Retina (tissue), 1 donor: ENCODE results near the gene PCDH9.

Experiments used
- DNase-seq: peaks from one replicate; pipeline ENCODE4 v3.0.0-alpha.2; 2016

Gene PCDH9

GRCh38 chr13:67077132-67077531 lies 153.0 kb downstream of the PCDH9 start:
- DNase-seq, result no peak

DNA sequence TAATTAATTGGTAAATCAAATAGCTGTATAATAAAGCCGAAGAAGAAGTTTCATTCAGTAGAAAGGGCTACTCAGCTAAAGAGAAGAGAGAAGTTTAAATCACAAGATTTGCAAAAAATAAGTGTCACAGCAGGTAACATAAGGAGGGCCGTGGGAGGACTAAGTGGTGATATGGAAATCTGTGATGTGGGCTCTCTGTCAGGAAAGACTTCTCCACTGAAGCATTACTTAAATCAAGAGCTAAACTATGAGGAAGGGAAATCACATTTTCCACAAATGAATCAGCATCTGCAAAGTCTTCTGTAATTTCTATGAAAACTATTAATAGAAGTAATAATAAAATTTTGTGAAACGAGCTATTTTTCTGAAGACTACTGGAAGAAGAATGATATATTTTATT lies 153.8 kb downstream of the PCDH9 start:
- DNase-seq, result no peak

DNA sequence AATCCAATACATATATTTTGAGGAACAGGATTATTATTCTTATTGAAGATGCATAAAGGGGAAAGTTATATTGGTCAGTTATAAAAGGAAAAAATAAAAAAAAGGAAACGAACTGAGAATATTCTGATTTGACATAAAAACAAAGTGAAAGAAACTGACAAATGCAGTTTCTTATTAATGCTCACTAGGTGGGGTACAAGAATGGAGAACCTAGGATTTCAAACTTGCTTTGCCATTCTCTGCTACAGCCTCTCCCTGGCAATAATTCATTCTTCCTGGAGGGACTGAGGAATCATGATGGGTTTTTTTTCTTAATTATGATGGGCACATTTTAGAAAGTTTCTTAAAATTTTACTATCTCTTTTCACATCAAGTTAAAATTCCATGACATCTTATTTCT lies 154.9 kb downstream of the PCDH9 start:
- DNase-seq, result no peak

- no peak for DNase-seq
These were observed 158.1 kb downstream of the PCDH9 start for GRCh38 chr13:67071918-67072598.

- DNase-seq, result no peak
These were observed 159.8 kb downstream of the PCDH9 start for GRCh38 chr13:67070306-67070705.

DNA sequence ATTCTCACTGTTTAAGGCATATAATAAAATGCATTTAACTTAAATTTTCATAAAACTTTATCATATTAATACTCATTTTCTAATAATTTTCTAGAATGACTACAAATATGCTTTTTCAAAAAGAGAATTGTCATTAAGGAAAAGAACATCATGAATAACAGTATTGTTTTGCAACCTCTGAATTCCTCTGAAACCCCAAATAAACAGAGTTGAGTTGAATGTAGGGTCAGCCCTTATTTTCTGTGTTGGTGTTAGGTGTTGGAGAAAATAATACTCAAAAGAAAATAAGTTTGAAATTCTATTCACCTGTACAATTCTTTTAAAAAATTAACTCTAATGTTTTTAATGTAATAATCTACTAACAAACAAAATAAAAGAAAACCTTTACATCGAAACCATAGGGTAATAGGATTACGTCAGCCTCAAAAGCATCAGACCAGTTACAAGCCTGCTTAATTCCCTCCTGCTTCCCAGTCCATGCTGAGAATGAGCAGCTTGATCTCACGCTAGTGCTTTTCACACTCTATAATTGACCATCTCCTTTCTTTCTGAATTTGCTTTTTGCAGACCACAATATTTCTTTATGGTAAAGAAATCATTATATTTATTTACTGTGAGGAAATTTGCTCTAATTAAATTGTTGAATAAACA lies 160.9 kb downstream of the PCDH9 start:
- DNase-seq, result no peak

DNA sequence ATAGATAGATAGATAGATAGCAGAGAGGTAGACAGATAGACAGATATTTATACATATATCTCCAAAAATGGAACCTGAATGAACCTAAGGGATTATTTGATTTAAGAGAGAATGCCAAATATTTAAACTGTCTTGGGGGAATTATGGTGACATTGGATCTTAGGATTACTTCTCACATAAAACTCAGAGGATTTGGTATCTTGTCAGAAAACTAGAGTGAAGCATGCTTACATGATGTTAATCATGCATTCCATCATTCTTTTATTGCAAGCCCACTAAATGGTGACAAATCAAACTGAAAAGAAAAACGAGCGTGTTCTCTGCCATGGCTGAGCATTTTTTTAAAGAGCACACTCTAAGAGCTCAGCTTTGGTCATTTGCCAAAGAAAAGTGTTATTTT lies 165.2 kb downstream of the PCDH9 start:
- DNase-seq, result no peak

- DNase-seq, result no peak
These were observed 167.1 kb downstream of the PCDH9 start for GRCh38 chr13:67063036-67063435.

GRCh38 chr13:67062160-67062559 lies 168.0 kb downstream of the PCDH9 start:
- no peak for DNase-seq

DNA sequence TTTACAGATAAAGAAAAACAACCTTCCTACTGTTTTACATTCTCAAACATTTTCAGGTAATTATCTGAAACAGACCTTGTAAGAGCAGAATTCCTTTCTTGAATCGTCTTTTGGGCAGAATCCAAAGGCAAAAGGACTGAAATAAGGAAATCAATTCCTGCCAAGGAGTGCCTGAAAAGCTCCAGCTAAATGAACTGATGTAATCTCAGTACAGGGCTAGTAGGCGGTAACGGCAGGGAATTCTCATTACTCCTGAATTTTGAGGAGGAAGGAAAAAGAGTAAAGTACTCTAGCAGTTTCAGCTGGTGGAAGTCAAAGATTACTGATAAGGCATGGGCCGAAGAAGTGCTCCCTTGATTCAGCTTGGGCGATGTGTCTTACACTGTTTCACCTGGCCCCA lies 168.4 kb downstream of the PCDH9 start:
- no peak for DNase-seq

- no peak for DNase-seq
These were observed 177.3 kb downstream of the PCDH9 start for GRCh38 chr13:67052550-67053490.

DNA sequence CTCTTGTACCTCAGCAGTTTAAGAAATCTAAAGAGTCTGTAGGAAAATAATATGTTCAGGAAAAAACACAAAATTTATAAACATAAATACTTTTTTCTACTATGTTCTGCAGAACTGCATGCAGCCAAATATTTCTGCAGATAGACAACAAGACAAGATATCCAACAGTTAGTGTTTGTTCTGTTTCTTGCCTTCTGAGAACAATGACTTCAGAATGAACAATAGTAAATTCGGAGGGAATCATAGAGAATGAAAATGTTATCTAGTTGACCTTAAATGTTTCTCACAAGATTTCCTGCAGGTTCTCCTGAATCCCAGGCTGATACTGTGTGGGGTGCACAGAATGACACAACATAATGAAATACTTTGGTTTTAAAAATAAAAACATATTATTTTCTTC lies 180.4 kb downstream of the PCDH9 start:
- no peak for DNase-seq

GRCh38 chr13:67048821-67049150 lies 181.3 kb downstream of the PCDH9 start:
- DNase-seq, result no peak

DNA sequence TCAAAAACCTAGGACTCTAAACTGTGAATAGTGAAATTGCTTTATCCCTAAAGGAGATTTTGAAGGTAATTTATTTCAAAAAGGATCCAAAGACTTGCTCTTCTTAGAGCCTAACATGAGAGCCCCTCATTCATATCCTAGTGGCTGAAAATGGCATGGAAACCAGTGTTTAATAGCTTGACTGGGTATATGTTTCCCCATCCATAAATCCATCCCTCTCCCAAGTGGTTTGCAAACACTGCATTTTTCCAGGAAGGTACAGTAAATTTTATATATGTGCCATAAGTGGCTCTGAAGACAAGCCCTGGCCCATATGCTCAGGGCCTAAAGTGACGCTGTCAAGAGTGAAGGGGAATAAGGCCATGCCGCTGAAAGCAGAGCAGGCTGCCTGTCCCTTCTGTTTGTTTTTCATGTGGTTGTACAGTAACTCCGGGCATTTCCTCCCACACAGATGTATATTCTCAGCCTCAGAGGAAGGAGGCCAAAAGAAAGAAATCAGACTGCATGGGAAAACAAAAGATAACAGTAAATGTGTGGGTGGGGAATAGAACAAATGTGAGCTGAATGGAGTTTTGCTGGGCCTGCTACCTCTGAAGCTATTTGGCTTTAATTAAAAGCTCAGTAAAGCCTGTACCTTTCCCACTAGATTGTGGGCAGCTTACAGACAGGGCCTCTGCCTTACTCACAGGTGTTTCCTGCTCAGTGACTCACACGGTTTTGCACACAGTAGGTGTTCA lies 181.9 kb downstream of the PCDH9 start:
- DNase-seq, result no peak

DNA sequence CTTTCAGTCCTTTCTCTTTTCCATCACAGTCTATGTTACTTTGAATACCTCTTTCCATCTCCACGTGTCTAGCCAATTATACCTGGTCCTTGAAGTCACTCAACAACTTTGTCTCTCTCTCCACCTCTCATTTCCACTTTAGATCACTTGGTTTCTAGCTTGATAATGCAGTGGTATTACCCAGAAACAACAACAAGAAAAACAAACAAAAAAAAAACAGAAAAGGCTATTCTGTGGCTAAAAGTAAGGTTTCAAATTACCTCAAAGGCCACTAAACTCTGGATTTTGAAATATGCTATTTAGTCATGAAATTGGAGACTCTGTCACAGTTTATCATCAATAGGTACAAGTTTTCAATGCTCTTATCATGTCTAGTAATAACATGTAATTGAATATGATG lies 184.8 kb downstream of the PCDH9 start:
- DNase-seq, result no peak

DNA sequence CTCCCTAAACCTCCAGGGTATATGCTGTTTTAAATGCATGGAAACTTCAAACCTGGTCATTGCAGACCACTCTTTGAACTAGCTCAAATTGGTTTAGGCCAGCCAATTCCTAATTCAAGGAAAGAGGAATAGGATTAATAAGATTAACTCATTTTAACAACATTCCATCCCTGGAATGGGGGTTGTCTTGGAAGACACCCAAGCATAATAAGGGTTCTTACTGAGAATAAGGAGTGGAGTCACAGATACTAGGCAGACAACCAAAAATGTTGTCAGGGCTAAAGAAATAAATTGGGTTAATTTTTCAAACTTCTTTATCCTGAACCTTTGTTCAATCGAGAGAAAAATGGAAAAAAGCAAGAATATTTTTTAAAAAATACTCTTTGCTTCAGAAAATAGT lies 186.2 kb downstream of the PCDH9 start:
- DNase-seq, result no peak

GRCh38 chr13:67042556-67042955 lies 187.6 kb downstream of the PCDH9 start:
- DNase-seq, result no peak

GRCh38 chr13:67036699-67037457 lies 193.3 kb downstream of the PCDH9 start:
- no peak for DNase-seq

DNA sequence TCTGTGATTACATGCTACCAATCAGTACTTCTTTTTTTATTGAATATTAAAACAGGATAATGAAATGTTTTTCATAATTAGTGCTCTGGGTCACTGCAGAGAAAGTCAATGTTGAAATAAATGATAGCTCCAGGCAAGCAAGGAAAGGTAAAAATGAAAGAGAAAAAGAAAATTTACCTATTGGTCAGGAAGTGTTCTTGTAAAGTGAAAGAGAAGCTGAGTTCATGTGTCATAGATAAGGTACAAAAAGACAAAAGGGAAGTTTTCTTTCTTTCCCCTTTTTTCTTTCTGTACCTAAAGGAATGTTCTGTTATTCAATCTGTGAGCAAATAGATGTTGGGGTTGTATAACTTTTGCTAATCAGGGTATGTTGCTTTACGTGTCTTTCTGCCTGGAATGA lies 197.0 kb downstream of the PCDH9 start:
- no peak for DNase-seq

DNA sequence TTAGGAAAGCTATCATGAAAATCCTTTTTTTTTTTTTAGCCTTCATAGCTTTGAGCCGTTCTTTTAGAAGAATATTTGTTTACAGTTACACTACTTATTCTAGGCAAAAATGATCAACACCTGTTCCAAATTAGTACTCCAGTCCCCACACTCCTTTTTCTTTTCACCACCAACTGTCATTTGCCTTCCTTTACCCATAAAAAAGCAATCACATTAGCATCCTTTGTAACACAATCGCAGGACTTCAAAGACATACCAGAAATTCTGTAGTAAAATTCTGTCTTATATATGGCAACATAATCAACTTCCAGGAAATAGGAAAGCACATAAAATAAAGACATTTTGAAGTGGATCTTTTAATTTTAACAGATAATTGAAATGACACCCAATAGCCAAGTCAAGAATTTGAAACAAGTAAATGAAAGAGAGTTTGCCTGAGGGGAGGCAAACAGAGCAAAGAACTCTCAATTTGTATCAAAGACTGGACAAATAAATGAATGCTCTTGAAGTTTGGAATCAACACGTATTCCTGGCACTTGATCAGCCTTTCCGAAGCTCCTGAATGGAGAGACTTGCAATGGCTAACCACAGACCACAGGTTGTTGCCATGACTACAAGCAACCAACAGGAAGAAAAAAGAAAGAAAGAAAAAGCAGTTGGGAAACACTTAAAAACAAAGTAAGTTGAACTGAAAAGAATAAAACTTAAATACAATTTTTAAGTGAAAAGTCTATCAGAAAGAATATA lies 206.8 kb downstream of the PCDH9 start:
- DNase-seq, result no peak

DNA sequence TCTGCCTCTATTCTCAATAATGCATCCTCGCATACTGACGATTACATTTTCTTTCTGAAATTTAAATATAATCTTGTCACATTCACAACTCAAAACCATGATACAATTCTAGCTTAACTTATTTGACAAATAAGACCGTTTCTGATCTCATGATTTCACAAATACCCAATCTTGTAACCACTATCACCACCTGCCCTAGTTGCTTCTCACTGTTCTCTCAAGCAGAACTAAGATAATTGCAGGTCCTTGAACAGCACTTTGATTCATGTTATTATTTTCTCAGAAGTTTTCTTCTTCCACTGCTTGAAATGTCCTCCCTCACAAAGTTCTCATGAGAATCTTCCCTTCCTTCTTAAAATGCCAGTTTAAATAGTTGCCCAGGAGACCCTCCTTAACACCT lies 211.4 kb downstream of the PCDH9 start:
- DNase-seq, result no peak

DNA sequence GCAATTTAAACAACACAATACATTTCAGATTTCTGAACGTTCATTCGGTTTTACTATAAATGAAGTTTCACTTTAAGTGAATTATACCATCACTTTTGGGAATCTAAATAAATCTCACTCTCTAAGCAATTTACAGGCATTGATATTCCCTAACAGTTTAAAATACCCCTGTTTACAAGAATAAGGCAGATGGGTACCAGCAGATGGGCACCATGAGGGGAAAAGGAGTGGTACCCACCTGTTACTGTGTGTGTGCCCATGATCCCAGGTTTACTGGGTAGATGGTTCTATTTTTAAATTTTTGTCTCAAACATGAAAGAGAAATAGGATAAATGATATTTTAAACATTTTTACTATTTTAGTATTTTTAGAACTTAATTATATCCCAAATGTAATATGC lies 212.9 kb downstream of the PCDH9 start:
- DNase-seq, result no peak
